Cardiac fibroblast (primary cell): ENCODE results near the gene SLC9A2.

Experiments used
- DNase-seq, 2 donors: peaks; one replicate each; pipeline versions ENCODE4 v3.0.0 to v3.0.0-alpha.2; 2010; ENCODE audit warnings: low read depth in 2 of 2
- H3K4me3 ChIP-seq, 2 donors: replicated peaks in 1 of 2; 1 replicate in 1 of 2; 2 replicates in 1 of 2; pipeline ENCODE4 v1.5.1; 2011; ENCODE audit warnings: low read depth in 2 of 2, low read length in 2 of 2, mild to moderate bottlenecking in 2 of 2, moderate library complexity in 1 of 2
- TF ChIP-seq, protein P1 (sequence below): IDR thresholded peaks from one replicate; pipeline ENCODE4 v1.5.1; 2011; ENCODE audit warnings: low read depth, mild to moderate bottlenecking, low read length, inconsistent platforms

The SLC9A2 gene

DNA sequence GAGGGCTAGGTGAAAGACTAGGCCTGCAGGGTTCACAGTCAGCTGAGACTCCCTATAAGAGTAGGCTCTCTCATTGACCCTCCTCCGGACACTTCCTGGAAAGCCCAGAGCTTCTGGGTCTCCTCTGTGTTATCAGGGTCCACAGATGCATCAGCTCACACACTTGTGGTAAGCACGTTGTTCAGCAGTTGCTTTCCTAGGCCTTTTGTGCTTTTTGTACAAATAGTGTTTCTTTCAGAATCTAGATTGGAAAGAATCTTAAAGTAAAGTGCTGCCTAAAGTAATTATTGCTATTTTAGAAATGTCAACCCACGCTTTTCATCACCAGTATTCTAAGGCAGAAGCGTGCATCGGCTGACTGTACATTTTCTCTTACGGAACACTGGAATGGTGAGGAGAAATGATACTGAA is 15.5 kb downstream of the SLC9A2 start:
- H3K4me3 ChIP-seq = no peak overlapping the region
- TF ChIP-seq, protein P1, sequence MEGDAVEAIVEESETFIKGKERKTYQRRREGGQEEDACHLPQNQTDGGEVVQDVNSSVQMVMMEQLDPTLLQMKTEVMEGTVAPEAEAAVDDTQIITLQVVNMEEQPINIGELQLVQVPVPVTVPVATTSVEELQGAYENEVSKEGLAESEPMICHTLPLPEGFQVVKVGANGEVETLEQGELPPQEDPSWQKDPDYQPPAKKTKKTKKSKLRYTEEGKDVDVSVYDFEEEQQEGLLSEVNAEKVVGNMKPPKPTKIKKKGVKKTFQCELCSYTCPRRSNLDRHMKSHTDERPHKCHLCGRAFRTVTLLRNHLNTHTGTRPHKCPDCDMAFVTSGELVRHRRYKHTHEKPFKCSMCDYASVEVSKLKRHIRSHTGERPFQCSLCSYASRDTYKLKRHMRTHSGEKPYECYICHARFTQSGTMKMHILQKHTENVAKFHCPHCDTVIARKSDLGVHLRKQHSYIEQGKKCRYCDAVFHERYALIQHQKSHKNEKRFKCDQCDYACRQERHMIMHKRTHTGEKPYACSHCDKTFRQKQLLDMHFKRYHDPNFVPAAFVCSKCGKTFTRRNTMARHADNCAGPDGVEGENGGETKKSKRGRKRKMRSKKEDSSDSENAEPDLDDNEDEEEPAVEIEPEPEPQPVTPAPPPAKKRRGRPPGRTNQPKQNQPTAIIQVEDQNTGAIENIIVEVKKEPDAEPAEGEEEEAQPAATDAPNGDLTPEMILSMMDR = no peak
- no peak for DNase-seq

DNA sequence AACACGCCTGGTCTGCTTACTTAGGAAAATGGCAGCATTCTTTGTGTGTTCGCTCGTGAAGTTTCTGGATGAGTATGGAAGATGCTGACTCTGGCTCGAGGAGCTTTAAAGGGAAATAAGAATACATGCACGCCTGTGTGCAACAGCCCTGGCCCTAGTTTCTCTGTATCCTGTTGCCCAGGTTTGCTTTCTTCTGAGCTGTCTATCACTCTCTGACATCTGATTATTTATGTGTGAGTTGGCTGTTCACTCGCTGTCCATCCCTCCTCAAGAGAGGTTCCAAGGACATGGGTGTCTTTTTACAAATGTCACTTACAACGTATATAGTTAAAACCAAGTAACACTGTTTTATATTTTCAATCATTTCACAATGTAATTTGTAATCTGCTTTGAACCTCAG is 16.0 kb downstream of the SLC9A2 start:
- TF ChIP-seq, protein P1 = no peak
- H3K4me3 ChIP-seq = no peak overlapping the region
- DNase-seq = no peak

DNA sequence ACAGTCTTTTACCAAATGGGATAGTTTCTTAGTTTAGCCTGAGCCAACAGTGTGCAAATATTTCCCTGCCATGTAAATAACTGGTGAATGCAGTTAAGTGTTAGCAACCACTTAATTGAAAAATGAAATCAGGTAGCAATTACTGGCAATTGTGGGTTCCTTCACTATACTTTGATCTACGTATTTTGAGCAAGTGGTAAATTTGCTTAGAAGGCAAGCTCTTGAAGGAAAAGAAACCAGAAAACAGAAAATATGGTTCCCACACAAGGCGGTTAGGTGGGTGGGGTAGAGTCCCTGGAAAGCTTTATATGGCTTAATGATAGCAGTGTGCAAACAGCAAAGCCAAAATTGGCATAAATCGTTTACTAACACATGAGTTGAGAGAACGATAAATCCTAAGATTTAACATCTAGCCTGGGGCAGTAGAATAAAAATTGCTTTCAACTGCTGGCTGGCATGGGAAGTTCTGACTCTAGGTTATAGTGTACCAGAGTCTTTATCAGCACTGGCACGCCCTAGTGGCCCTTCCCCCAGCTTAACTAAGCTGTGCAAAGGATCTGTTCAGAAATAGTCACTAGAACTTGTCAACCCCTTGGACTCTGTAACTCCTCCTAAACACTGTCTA is 17.0 kb downstream of the SLC9A2 start:
- no peak overlapping the region for H3K4me3 ChIP-seq
- TF ChIP-seq, protein P1 = no peak
- DNase-seq = no peak

DNA sequence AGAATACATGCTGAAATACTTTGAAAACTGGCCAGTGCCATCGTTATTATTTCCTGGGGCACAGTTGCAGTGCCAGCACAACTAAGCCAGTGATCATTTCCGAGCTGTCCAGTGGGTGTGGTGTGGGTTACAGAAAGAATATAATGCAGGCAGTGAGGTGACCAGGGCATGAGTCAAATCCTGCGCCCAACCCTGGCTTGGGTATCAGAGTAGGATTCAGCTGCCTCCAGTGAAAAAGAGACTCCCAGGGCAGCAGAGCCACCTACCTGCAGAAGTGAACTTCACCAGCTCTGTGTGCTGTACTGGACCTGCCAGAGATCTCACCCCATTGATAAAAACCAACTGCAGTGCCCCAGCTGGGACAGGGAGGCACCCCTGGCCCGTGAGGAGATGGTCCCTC is 18.0 kb downstream of the SLC9A2 start:
- TF ChIP-seq, protein P1 = no peak
- no peak for DNase-seq
- no peak overlapping the region for H3K4me3 ChIP-seq

DNA sequence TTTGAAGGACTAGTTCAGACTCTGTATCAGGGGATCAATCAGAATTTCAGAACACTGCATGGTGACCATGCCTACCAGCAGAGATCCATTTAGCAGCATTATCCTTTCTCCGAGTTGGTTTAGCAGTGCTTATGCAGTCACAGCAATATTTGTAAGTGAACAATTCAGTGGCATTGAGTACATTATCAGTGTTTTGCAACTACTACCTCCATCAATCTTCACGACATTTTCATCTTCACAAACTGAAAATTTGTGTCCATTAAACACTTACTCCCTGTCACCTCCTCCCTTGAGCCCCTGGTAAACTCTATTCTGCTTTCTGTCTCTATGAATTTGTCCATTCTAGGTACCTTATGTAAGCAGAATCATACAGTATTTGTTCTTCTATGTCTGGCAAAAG is 20.1 kb downstream of the SLC9A2 start:
- DNase-seq = no peak
- no peak overlapping the region for H3K4me3 ChIP-seq
- TF ChIP-seq, protein P1 = no peak

DNA sequence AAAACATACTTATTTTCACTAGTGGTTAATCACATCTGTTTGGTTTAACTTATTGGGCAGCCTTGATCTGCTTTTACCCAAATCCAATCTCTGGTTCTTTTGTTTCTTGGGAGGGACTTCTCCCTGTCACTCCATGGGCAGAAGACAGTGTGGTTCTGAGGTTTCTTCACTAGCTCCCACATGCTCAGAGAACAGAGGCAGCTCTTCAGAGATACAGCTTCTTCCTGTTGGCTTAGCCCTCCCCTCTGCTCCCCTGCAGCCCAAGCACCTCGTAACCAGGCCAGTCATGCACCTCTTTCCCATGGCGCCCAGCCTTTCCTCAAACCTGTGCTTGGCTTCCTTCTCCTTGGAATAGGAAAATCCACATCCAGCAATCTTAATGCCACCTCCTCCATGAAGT is 32.8 kb downstream of the SLC9A2 start:
- TF ChIP-seq, protein P1 = no peak

DNA sequence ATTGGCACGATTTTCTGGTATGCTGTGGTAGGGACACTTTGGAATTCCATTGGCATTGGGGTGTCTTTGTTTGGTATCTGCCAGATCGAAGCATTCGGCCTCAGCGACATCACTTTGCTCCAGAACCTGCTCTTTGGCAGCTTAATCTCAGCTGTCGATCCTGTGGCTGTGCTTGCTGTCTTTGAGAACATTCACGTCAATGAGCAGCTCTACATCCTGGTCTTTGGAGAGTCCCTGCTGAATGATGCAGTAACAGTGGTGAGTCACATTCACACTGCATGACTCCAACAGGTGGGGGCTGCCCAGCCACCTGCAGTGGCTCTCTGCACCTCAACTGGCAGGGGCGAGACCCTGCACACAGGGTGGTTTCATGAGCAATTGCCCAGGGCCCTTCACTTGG is 38.4 kb downstream of the SLC9A2 start:
- no peak overlapping the region for H3K4me3 ChIP-seq
- TF ChIP-seq, protein P1 = no peak
- no peak for DNase-seq

More for the DNA sequence above, 32.8 kb downstream of the SLC9A2 start:
- DNase-seq = no peak
- no peak overlapping the region for H3K4me3 ChIP-seq
